SU-DHL-6 (cell line): ENCODE measurements around the gene OR4Q3.
"Not testable (repeated sequence)": the region's sequence is repeated elsewhere in the genome, so short reads cannot be mapped to it uniquely, and the experiment has no call there.

Source experiments
- H2AFZ ChIP-seq: fragments of 200-600 bp; sonication (generic); 2 replicates; pipeline ENCODE4 v1.6.1; 2014; ENCODE audit warnings: low read depth, mild to moderate bottlenecking, moderate library complexity, mixed read lengths, antibody characterized with exemption, low read length; ENCODE audit not compliant: severe bottlenecking
- H3F3A ChIP-seq: fragments of 200-600 bp; shearing (Covaris generic); 2 replicates; pipeline ENCODE4 v1.6.0; 2016; ENCODE audit warnings: antibody characterized with exemption, mild to moderate bottlenecking; ENCODE audit not compliant: insufficient read depth
- H3K27ac ChIP-seq: fragments of 200-600 bp; sonication (generic); 2 replicates; pipeline ENCODE4 v1.5.1; 2016; ENCODE audit warnings: low read depth, mild to moderate bottlenecking, low read length, moderate library complexity, mixed read lengths
- H3K27me3 ChIP-seq: fragments of 200-600 bp; sonication (generic), shearing (Covaris generic); 2 replicates; pipeline ENCODE4 v1.6.0; 2014; ENCODE audit warnings: mild to moderate bottlenecking, low read length
- H3K36me3 ChIP-seq: fragments of 200-600 bp; sonication (generic); 2 replicates; pipeline ENCODE4 v1.6.1; 2014; ENCODE audit warnings: mild to moderate bottlenecking, low read length, mixed read lengths
- H3K4me2 ChIP-seq: fragments of 300-600, 200-600 bp; shearing (Covaris generic), sonication (generic); 2 replicates; pipeline ENCODE4 v1.6.0; 2014; ENCODE audit warnings: low read length, low read depth, mild to moderate bottlenecking; ENCODE audit not compliant: poor library complexity, severe bottlenecking
- H3K4me3 ChIP-seq: fragments of 200-600 bp; sonication (generic); 2 replicates; pipeline ENCODE4 v1.5.1; 2014; ENCODE audit warnings: antibody characterized with exemption, low read length, mild to moderate bottlenecking, mixed read lengths; ENCODE audit not compliant: insufficient read depth, poor library complexity, severe bottlenecking
- H3K79me2 ChIP-seq: fragments of 200-600 bp; sonication (generic); 2 replicates; pipeline ENCODE4 v1.6.1; 2014; ENCODE audit warnings: mild to moderate bottlenecking, low read length, moderate library complexity; ENCODE audit not compliant: insufficient read depth
- H3K9ac ChIP-seq: fragments of 200-600 bp; sonication (generic); 2 replicates; pipeline ENCODE4 v1.7.0; 2014; ENCODE audit warnings: mild to moderate bottlenecking, low read length
- H3K9me2 ChIP-seq: fragments of 200-600 bp; sonication (generic); replicated peaks from 2 replicates; pipeline ENCODE4 v1.6.1; 2014; ENCODE audit warnings: low read length; ENCODE audit not compliant: insufficient read depth
- H3K9me3 ChIP-seq: fragments of 200-600 bp; sonication (generic); 2 replicates; pipeline ENCODE4 v1.6.1; 2014; ENCODE audit warnings: low read length, mixed read lengths; ENCODE audit not compliant: insufficient read depth
- H4K20me1 ChIP-seq: fragments of 200-600 bp; sonication (generic); 2 replicates; pipeline ENCODE4 v1.6.1; 2014; ENCODE audit warnings: low read depth, mild to moderate bottlenecking, antibody characterized with exemption, low read length, moderate library complexity, mixed read lengths
- EZH2phosphoT487 ChIP-seq: fragments of 200-600 bp; sonication (generic), shearing (Covaris generic); conservative IDR thresholded peaks from 2 replicates; pipeline ENCODE4 v1.6.1; 2018; ENCODE audit warnings: mild to moderate bottlenecking, antibody characterized with exemption, low read length, moderate library complexity, mixed read lengths
- TF ChIP-seq, protein P1 (sequence below): fragments of 200-600 bp; sonication (generic); IDR thresholded peaks from one replicate; pipeline ENCODE4 v1.5.1; 2017; ENCODE audit warnings: antibody characterized with exemption, mild to moderate bottlenecking, low read length, moderate library complexity; ENCODE audit not compliant: insufficient read depth, poor library complexity, severe bottlenecking

The OR4Q3 gene

DNA sequence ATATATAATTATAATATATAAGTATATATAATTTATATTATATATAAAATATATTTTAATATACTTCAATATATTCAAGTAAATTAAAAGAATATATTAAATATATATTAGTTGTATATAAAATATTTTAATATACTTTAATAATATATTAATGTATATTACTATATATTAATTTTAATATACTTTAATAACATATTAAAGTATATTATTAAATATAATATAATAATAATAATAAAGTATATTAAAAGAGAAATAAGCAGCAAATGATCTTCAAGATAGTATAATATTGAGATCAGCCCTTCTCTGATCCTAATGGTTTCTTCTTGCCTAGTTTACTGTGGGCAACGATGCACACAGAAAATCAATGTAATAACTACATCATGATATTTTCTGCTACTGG, 32.2 kb downstream of the OR4Q3 start:
- Histone ChIP-seq H3K9me3 (0 out of 2 replicates have a peak, but pooled peaks cover 3% of the 10 kb centered on the region), H4K20me1 (no peaks in the 10 kb centered on the region), H3K79me2 (no peaks in the 10 kb centered on the region), H3K27me3 (no peaks in the 10 kb centered on the region), H3K27ac (no peak overlapping the region), H3F3A (no peaks in the 10 kb centered on the region), H3K4me3 (no peak overlapping the region), H3K4me2 (no peak overlapping the region), H3K9ac (no peak overlapping the region), H3K36me3 (no peaks in the 10 kb centered on the region), H2AFZ (no peak overlapping the region), H3K9me2 (no peaks in the 10 kb centered on the region)
- TF ChIP-seq, protein P1, sequence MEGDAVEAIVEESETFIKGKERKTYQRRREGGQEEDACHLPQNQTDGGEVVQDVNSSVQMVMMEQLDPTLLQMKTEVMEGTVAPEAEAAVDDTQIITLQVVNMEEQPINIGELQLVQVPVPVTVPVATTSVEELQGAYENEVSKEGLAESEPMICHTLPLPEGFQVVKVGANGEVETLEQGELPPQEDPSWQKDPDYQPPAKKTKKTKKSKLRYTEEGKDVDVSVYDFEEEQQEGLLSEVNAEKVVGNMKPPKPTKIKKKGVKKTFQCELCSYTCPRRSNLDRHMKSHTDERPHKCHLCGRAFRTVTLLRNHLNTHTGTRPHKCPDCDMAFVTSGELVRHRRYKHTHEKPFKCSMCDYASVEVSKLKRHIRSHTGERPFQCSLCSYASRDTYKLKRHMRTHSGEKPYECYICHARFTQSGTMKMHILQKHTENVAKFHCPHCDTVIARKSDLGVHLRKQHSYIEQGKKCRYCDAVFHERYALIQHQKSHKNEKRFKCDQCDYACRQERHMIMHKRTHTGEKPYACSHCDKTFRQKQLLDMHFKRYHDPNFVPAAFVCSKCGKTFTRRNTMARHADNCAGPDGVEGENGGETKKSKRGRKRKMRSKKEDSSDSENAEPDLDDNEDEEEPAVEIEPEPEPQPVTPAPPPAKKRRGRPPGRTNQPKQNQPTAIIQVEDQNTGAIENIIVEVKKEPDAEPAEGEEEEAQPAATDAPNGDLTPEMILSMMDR, result no peak
- no peak for TF ChIP-seq EZH2phosphoT487

DNA sequence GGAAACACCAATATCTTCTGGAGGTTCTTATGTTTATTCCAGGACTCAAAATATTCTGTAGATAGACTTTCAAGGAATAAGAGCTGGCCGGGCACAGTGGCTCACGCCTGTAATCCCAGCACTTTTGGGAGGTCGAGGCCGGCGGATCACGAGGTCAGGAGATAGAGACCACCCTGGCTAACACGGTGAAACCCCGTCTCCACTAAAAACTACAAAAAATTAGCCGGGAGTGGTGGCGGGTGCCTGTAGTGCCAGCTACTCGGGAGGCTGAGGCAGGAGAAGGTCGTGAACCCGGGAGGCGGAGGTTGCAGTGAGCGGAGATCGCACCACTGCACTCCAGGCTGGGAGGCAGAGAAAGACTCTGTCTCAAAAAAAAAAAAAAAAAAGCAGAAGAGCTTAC, 42.5 kb downstream of the OR4Q3 start:
- H3K4me3 ChIP-seq, H3F3A ChIP-seq, H3K79me2 ChIP-seq, H3K9ac ChIP-seq, H2AFZ ChIP-seq, H3K27me3 ChIP-seq, H3K36me3 ChIP-seq, H4K20me1 ChIP-seq, H3K4me2 ChIP-seq, H3K27ac ChIP-seq, H3K9me3 ChIP-seq, H3K9me2 ChIP-seq: not testable (repeated sequence)

DNA sequence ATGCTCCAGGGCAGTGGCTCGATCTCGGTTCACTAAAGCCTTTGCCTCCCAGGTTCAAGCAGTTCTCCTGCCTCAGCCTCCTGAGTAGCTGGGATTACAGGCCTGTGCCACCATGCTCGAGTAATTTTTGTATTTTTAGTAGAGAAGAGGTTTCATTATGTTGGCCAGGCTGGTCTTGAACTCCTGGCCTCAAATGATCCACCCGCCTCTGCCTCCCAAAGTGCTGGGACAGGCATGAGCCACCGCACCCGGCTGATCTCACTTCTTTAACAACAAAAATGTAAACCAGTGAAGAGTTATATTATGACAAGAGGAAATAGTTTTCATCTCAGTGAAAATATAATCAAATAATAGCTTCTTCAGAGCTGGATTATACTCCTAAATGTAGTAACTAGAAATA, 43.9 kb downstream of the OR4Q3 start:
- not testable (repeated sequence) for H3K4me2 ChIP-seq, H3K9me2 ChIP-seq, H3K9ac ChIP-seq, H3K4me3 ChIP-seq, H3K79me2 ChIP-seq, H3K27ac ChIP-seq, H3K9me3 ChIP-seq, H3K27me3 ChIP-seq, H2AFZ ChIP-seq, H3K36me3 ChIP-seq, H3F3A ChIP-seq, H4K20me1 ChIP-seq

DNA sequence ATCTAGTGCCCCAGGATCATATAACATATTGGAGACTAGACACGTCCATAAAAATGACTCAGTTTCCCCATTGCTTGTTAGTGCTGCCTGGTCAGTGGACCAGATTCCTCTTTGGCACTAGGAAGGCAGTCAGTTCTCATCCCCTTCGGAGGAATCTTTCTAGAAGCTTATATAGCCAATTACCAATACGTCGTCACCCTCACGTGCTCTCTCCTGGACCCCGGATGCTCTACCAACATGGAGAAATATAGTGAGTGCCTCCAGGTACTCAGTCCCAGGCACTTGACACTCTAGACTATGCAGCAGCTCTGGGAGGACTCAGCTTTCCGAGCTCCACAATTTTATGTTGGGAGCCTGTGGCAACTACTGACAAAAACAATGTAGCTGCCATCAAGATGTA, 44.8 kb downstream of the OR4Q3 start:
- not testable (repeated sequence) for H3K27me3 ChIP-seq, H3K9me3 ChIP-seq

DNA sequence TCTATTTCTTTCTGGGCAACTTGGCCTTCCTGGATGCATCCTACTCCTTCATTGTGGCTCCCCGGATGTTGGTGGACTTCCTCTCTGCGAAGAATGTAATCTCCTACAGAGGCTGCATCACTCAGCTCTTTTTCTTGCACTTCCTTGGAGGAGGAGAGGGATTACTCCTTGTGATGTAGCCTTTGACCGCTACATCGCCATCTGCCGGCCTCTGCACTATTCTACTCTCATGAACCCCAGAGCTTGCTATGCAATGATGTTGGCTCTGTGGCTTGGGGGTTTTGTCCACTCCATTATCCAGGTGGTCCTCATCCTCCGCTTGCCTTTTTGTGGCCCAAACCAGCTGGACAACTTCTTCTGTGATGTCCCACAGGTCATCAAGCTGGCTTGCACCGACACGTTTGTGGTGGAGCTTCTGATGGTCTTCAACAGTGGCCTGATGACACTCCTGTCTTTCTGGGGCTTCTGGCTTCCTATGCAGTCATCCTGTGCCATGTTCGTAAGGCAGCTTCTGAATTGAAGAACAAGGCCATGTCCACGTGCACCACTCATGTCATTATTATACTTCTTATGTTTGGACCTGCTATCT, 53.2 kb downstream of the OR4Q3 start:
- H3K27me3 ChIP-seq, H3K9me3 ChIP-seq, H3K9me2 ChIP-seq, H2AFZ ChIP-seq, H3F3A ChIP-seq, H4K20me1 ChIP-seq, H3K27ac ChIP-seq, H3K4me3 ChIP-seq, H3K79me2 ChIP-seq, H3K9ac ChIP-seq, H3K4me2 ChIP-seq, H3K36me3 ChIP-seq: not testable (repeated sequence)

More for the DNA sequence above, 44.8 kb downstream of the OR4Q3 start:
- H3K36me3 ChIP-seq, H3F3A ChIP-seq, H3K4me3 ChIP-seq, H4K20me1 ChIP-seq, H2AFZ ChIP-seq, H3K27ac ChIP-seq, H3K9ac ChIP-seq, H3K4me2 ChIP-seq, H3K9me2 ChIP-seq, H3K79me2 ChIP-seq: not testable (repeated sequence)
